HepG2 (cell line): ENCODE results near the gene FANCD2. TPM values are rescaled to one million over a fixed set of nuclear protein-coding genes. Genes with fewer than 3 reads are reported as not detected.

ENCODE experiments used
- ATAC-seq: fragments of 200-7000 bp; cut with Tn5 transposase; 3 replicates; pipeline ENCODE4 v1.9.1; 2020; ENCODE audit warnings: mild to moderate bottlenecking, moderate library complexity
- BruUV-seq: library from RNA; stranded (reverse); fragments of 400-500 nt; replicated peaks from 2 replicates; lab custom pipeline; 2021; lab: Mats Ljungman, UMichigan
- CTCF ChIA-PET: fragments of 300-600 bp; formaldehyde crosslinking; extraction: SDS; loops from one replicate; lab custom pipeline; 2021; ENCODE audit warnings: low total read pairs, inconsistent platforms, low intra/inter-chr PET ratio; lab: Yijun Ruan, JAX
- POLR2A ChIA-PET: fragments of 350-600 bp; sonication (Branson Sonifier 250); formaldehyde crosslinking; loops from one replicate; lab custom pipeline; 2020; ENCODE audit warnings: antibody characterized with exemption, inconsistent platforms; lab: Yijun Ruan, JAX
- DNase-seq: peaks from one replicate; pipeline ENCODE4 v3.0.0-alpha.2; 2015; ENCODE audit warnings: low spot score
- FAIRE-seq: peaks from 3 replicates; lab custom pipeline; 2011; peaks lifted over from hg19 to GRCh38; lab: Jason Lieb, UNC
- H2AFZ ChIP-seq: one replicate; pipeline ENCODE4 v1.6.1; 2011; ENCODE audit warnings: low read length, inconsistent platforms
- H3K27ac ChIP-seq: fragments of 300-600 bp; 3 replicates; pipeline ENCODE4 v1.8.0; 2011; ENCODE audit warnings: mixed run types, mild to moderate bottlenecking, mixed read lengths, low read length, inconsistent platforms; ENCODE audit not compliant: insufficient read depth; ENCODE audit errors: extremely low read length
- H3K27me3 ChIP-seq, 2 experiments: fragments of 200-600 bp in 1 of 2; 2 replicates in 1 of 2; 3 replicates in 1 of 2; pipeline versions ENCODE4 v1.6.0 to v1.8.0; 2011; ENCODE audit warnings: low read length in 2 of 2, mild to moderate bottlenecking in 2 of 2, moderate library complexity in 2 of 2, inconsistent platforms in 1 of 2; ENCODE audit not compliant: insufficient read depth in 2 of 2, control insufficient read depth in 1 of 2
- H3K36me3 ChIP-seq, 2 experiments: fragments of 200-600 bp in 1 of 2; replicated peaks in 1 of 2; 2 replicates in 1 of 2; 3 replicates in 1 of 2; pipeline versions ENCODE4 v1.5.1 to v1.8.0; 2011; ENCODE audit warnings: low read length in 2 of 2, inconsistent platforms in 1 of 2; ENCODE audit not compliant: insufficient read depth in 2 of 2, control insufficient read depth in 1 of 2
- H3K4me1 ChIP-seq: 2 replicates; pipeline ENCODE4 v1.5.1; 2012; ENCODE audit warnings: low read length, inconsistent platforms; ENCODE audit not compliant: insufficient read depth
- H3K4me2 ChIP-seq: 2 replicates; pipeline ENCODE4 v1.6.0; 2011; ENCODE audit warnings: low read depth, low read length, inconsistent platforms
- H3K4me3 ChIP-seq, 3 experiments: fragments of 200-600 bp in 1 of 3; sonication (generic), shearing (Covaris generic) in 1 of 3; replicated peaks in 1 of 3; 2 replicates each; pipeline ENCODE4 v1.5.1; 2011 to 2016; ENCODE audit warnings: low read length in 3 of 3, inconsistent platforms in 2 of 3, low read depth in 2 of 3, mild to moderate bottlenecking in 2 of 3, control low read depth in 1 of 3, mixed read lengths in 1 of 3; ENCODE audit not compliant: insufficient read depth in 1 of 3
- H3K79me2 ChIP-seq: one replicate; pipeline ENCODE4 v1.6.1; 2011; ENCODE audit warnings: low read length, inconsistent platforms; ENCODE audit not compliant: insufficient read depth
- H3K9ac ChIP-seq: 2 replicates; pipeline ENCODE4 v1.6.0; 2011; ENCODE audit warnings: mild to moderate bottlenecking, low read depth, low read length, inconsistent platforms; ENCODE audit not compliant: insufficient read depth
- H3K9me3 ChIP-seq: 2 replicates; pipeline ENCODE4 v1.5.1; 2012; ENCODE audit warnings: mild to moderate bottlenecking, low read length
- H4K20me1 ChIP-seq: 2 replicates; pipeline ENCODE4 v1.6.0; 2011; ENCODE audit warnings: inconsistent platforms, mild to moderate bottlenecking, low read length, moderate library complexity; ENCODE audit not compliant: insufficient read depth
- FOXA3 ChIP-seq: IDR thresholded peaks from 2 replicates; pipeline ENCODE4 v1.6.1; 2016; ENCODE audit warnings: missing genetic modification reagents, missing compliant biosample characterization
- HIC2 ChIP-seq: sonication (generic); formaldehyde crosslinking; IDR thresholded peaks from 2 replicates; pipeline ENCODE4 v1.9.0; 2022; ENCODE audit warnings: low read depth, missing genetic modification reagents
- HOXA3 ChIP-seq: sonication (generic); formaldehyde crosslinking; IDR thresholded peaks from 2 replicates; pipeline ENCODE4 v1.5.0; 2020; ENCODE audit warnings: missing genetic modification reagents
- LCORL ChIP-seq, 2 experiments: fragments of 450-650 bp in 1 of 2; sonication (generic) in 1 of 2; formaldehyde crosslinking in 1 of 2; IDR thresholded peaks; 2 replicates each; pipeline versions ENCODE4 v1.5.0 to v1.6.1; 2017 to 2020; ENCODE audit warnings: antibody characterized with exemption in 1 of 2, missing genetic modification reagents in 1 of 2
- PHF8 ChIP-seq: sonication (generic); formaldehyde crosslinking; IDR thresholded peaks from 2 replicates; pipeline ENCODE4 v1.5.0; 2020; ENCODE audit warnings: missing genetic modification reagents
- POGZ ChIP-seq: sonication (generic); formaldehyde crosslinking; IDR thresholded peaks from 2 replicates; pipeline ENCODE4 v1.4.0; 2020; ENCODE audit warnings: mild to moderate bottlenecking, missing genetic modification reagents
- REPIN1 ChIP-seq: sonication (generic); formaldehyde crosslinking; IDR thresholded peaks from 2 replicates; pipeline ENCODE4 v1.8.0; 2022; ENCODE audit warnings: missing genetic modification reagents, low read depth, mild to moderate bottlenecking, borderline replicate concordance
- SAP130 ChIP-seq: IDR thresholded peaks from 2 replicates; pipeline ENCODE4 v1.6.1; 2016; ENCODE audit warnings: low read depth
- SMAD1 ChIP-seq: sonication (generic); formaldehyde crosslinking; IDR thresholded peaks from 2 replicates; pipeline ENCODE4 v1.4.0; 2020; ENCODE audit warnings: missing genetic modification reagents, low read depth, mild to moderate bottlenecking, borderline replicate concordance
- SPEN ChIP-seq: sonication (generic); formaldehyde crosslinking; IDR thresholded peaks from 2 replicates; pipeline ENCODE4 v1.5.1; 2020; ENCODE audit warnings: low read depth, mild to moderate bottlenecking, missing genetic modification reagents
- ZBED4 ChIP-seq: sonication (generic); formaldehyde crosslinking; IDR thresholded peaks from 2 replicates; pipeline ENCODE4 v1.4.0; 2020; ENCODE audit warnings: missing genetic modification reagents, borderline replicate concordance
- ZNF18 ChIP-seq: sonication (generic); formaldehyde crosslinking; IDR thresholded peaks from 2 replicates; pipeline ENCODE4 v1.8.0; 2022; ENCODE audit warnings: mild to moderate bottlenecking, missing genetic modification reagents; ENCODE audit not compliant: insufficient replicate concordance
- ZNF7 ChIP-seq: IDR thresholded peaks from 2 replicates; pipeline ENCODE4 v1.6.1; 2016; ENCODE audit warnings: missing biosample characterization, missing genetic modification reagents
- WGBS: methylation state at CpG from one replicate; pipeline ENCODE4 v1.1.6; 2017; ENCODE audit warnings: low lambda C conversion rate; 5-methylcytosine and 5-hydroxymethylcytosine counted together
- in situ Hi-C: cut with HindIII; loops from 2 replicates; pipeline ENCODE4 v1.10.0; 2017; ENCODE audit warnings: low pct_unique_long_range_greater_than_20kb; ENCODE audit not compliant: extremely low pct_ligation_motif_present
- intact Hi-C: fragments of 100-400 bp; cut with micrococcal nuclease; formaldehyde crosslinking; loops from one replicate; pipeline ENCODE4 v1.10.0; 2022; ENCODE audit not compliant: unreplicated experiment
- polyA plus RNA-seq, 8 experiments: library from polyadenylated mRNA; depleted of rRNA in 3 of 8; stranded (reverse) in 7 of 8; unstranded in 1 of 8; fragments of >200 nt; fragmentation: Illumina TruSeq in 4 of 8; extraction: Trizol in 4 of 8; gene quantifications; 2 replicates each; pipeline versions ENCODE4 v1.2.1 to v1.2.3, GENCODE V29; 2011 to 2016; ENCODE audit warnings: low read depth in 4 of 8, missing spikeins in 1 of 8, mixed read lengths in 1 of 8; ENCODE audit not compliant: insufficient read depth in 1 of 8
- total RNA-seq, 5 experiments: library from RNA; depleted of rRNA; stranded (reverse); fragments of >200 nt; fragmentation: Illumina TruSeq; extraction: Trizol; gene quantifications; 2 replicates each; pipeline ENCODE4 v1.2.3, GENCODE V29; 2016; ENCODE audit warnings: low read depth in 1 of 5
- TF ChIP-seq, protein P1 (sequence below): IDR thresholded peaks from 2 replicates; pipeline ENCODE4 v1.6.1; 2016; ENCODE audit warnings: missing compliant biosample characterization, missing genetic modification reagents, borderline replicate concordance

Gene FANCD2
- total and polyA plus RNA-seq, 2 of the 13 experiments (the other 11 are each of a cell fraction or from before 2014, with no cell fraction given), result 10.1 to 42.0 TPM

- CTCF ChIA-PET, result no interaction called here
- DNase-seq (peak; percentile 58), ATAC-seq (peak; percentile 67), FAIRE-seq (peak; percentile 43)
- H3K9me3 ChIP-seq, result no peaks in the 10 kb centered on the region
- TSS peak; percentile 45 for BruUV-seq
- 0% methylated on average over 10 of the region's 23 CpGs for WGBS
- H3K27ac ChIP-seq, result peak overlapping the region; percentile 34
- no peaks in the 10 kb centered on the region; a peak in 1 of 5 replicates for H3K27me3 ChIP-seq
- H2AFZ ChIP-seq, result no peak overlapping the region
- peak overlapping the region; percentile 63 to 78 (median 69) for H3K4me3 ChIP-seq
- H3K36me3 ChIP-seq, result peaks cover 0 to under 1% of the 10 kb centered on the region in 2 experiments; a peak in 1 of 5 replicates
- H3K9ac ChIP-seq, result peak overlapping the region; percentile 70
- H4K20me1 ChIP-seq, result no peaks in the 10 kb centered on the region
- intact Hi-C loops, result loop anchor here (10.0 kb wide), 1 partner anchor 64 kb away; no protein-coding TSS in a partner anchor
- no peaks in the 10 kb centered on the region for H3K79me2 ChIP-seq
- peaks cover 66% of the 10 kb centered on the region for H3K4me1 ChIP-seq
- H3K4me2 ChIP-seq, result peak overlapping the region; percentile 97
- in situ Hi-C loops, result no loop called here
- POLR2A ChIA-PET, result interaction anchor here (0.8 to 1.2 kb wide), 5 partner anchors 17 to 111 kb away, joined by 3 to 4 read pairs (median 3); partner anchors contain the start of genes EMC3 and FANCD2
- TF ChIP-seq, protein P1, sequence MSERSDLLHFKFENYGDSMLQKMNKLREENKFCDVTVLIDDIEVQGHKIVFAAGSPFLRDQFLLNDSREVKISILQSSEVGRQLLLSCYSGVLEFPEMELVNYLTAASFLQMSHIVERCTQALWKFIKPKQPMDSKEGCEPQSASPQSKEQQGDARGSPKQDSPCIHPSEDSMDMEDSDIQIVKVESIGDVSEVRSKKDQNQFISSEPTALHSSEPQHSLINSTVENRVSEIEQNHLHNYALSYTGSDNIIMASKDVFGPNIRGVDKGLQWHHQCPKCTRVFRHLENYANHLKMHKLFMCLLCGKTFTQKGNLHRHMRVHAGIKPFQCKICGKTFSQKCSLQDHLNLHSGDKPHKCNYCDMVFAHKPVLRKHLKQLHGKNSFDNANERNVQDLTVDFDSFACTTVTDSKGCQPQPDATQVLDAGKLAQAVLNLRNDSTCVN, result peak; percentile 27; the same call in 1 of the 2 replicates
- TF ChIP-seq FOXA3 (CRISPR knock-in tag), result 0 out of 2 replicates have a peak, but pooled peaks have one; percentile 10
- TF ChIP-seq REPIN1, result no peak
- peak; percentile 22; the same call in 1 of the 2 replicates for TF ChIP-seq SPEN (CRISPR knock-in tag)
- no peak for TF ChIP-seq ZNF18 (CRISPR knock-in tag)
- TF ChIP-seq SMAD1 (CRISPR knock-in tag), result no peak
- TF ChIP-seq PHF8 (CRISPR knock-in tag), result peak; percentile 59
- TF ChIP-seq ZBED4 (CRISPR knock-in tag), result peak; percentile 84; the same call in 1 of the 2 replicates
- TF ChIP-seq HOXA3 (CRISPR knock-in tag), result peak; percentile 28; the same call in 1 of the 2 replicates
- no peak for TF ChIP-seq LCORL (IDR thresholded peaks at IDR 0.05)
- peak; percentile 15; the same call in 1 of the 2 replicates for TF ChIP-seq LCORL (CRISPR knock-in tag; IDR thresholded peaks at IDR 0.05)
- TF ChIP-seq SAP130 (CRISPR knock-in tag), result peak; percentile 62
- TF ChIP-seq HIC2, result no peak
- no peak for TF ChIP-seq POGZ (CRISPR knock-in tag)
- no peak for TF ChIP-seq ZNF7
Measured at GRCh38 chr3:10008588-10009344, 17.5 kb upstream of the FANCD2 start.
